GM19397 (cell line): ENCODE data around the gene SLC38A1.

Experiments used
- ATAC-seq: cut with Tn5 transposase; IDR thresholded peaks from one replicate; pipeline ENCODE4 v1.9.1; 2021; ENCODE audit warnings: mild to moderate bottlenecking, moderate library complexity; ENCODE audit not compliant: unreplicated experiment

Gene SLC38A1

GRCh38 chr12:46234000-46234399 is 34.8 kb downstream of the SLC38A1 start:
- no peak for ATAC-seq

GRCh38 chr12:46233423-46233822 is 35.4 kb downstream of the SLC38A1 start:
- no peak for ATAC-seq

- ATAC-seq = no peak
These were observed 37.9 kb downstream of the SLC38A1 start for GRCh38 chr12:46230983-46231382.

- ATAC-seq = no peak
These were observed 38.5 kb downstream of the SLC38A1 start for GRCh38 chr12:46230306-46230705.

- ATAC-seq = no peak
These were observed 41.2 kb downstream of the SLC38A1 start for GRCh38 chr12:46227616-46228015.

- ATAC-seq = no peak
These were observed 44.5 kb downstream of the SLC38A1 start for GRCh38 chr12:46224386-46224785.

- ATAC-seq = no peak
These were observed 45.8 kb downstream of the SLC38A1 start for GRCh38 chr12:46223047-46223446.

- ATAC-seq = no peak
These were observed 46.2 kb downstream of the SLC38A1 start for GRCh38 chr12:46222636-46223035.

GRCh38 chr12:46221255-46222128 is 47.4 kb downstream of the SLC38A1 start:
- no peak for ATAC-seq

GRCh38 chr12:46219877-46220655 is 48.8 kb downstream of the SLC38A1 start:
- ATAC-seq = no peak

- no peak for ATAC-seq
These were observed 49.5 kb downstream of the SLC38A1 start for GRCh38 chr12:46219132-46219876.

GRCh38 chr12:46218322-46219095 is 50.3 kb downstream of the SLC38A1 start:
- no peak for ATAC-seq

- peak; percentile 63 for ATAC-seq
These were observed 51.1 kb downstream of the SLC38A1 start for GRCh38 chr12:46217541-46218321.

- peak; percentile 54 for ATAC-seq
These were observed 54.0 kb downstream of the SLC38A1 start for GRCh38 chr12:46214668-46215436.

GRCh38 chr12:46212108-46212982 is 56.5 kb downstream of the SLC38A1 start:
- ATAC-seq = no peak

- no peak for ATAC-seq
These were observed 57.9 kb downstream of the SLC38A1 start for GRCh38 chr12:46210873-46211439.
